Karpas-422 (cell line): ENCODE data around the gene UBE2K. TPM values are rescaled to one million over a fixed set of nuclear protein-coding genes. Genes with fewer than 3 reads are reported as not detected.
A peak's percentile ranks its signal among the peaks of the same experiment; 100 is the strongest.
"Not testable (repeated sequence)": the region's sequence is repeated elsewhere in the genome, so short reads cannot be mapped to it uniquely, and the experiment has no call there.

Source experiments
- DNase-seq: peaks from one replicate; pipeline ENCODE4 v3.0.0-alpha.2; 2015
- H2AFZ ChIP-seq: fragments of 200-600 bp; sonication (generic); 2 replicates; pipeline ENCODE4 v1.6.1; 2014; ENCODE audit warnings: antibody characterized with exemption, low read length, mixed read lengths
- H3K27ac ChIP-seq: fragments of 200-600 bp; sonication (generic); 2 replicates; pipeline ENCODE4 v1.5.1; 2014; ENCODE audit warnings: mild to moderate bottlenecking, low read length, moderate library complexity
- H3K27me3 ChIP-seq: fragments of 200-600 bp; sonication (generic); 2 replicates; pipeline ENCODE4 v1.6.1; 2014; ENCODE audit warnings: low read length, mixed read lengths
- H3K36me3 ChIP-seq: fragments of 200-600 bp; sonication (generic); 2 replicates; pipeline ENCODE4 v1.6.1; 2014; ENCODE audit warnings: low read length, mixed read lengths; ENCODE audit not compliant: insufficient read depth
- H3K4me1 ChIP-seq: fragments of 200-600 bp; sonication (generic); 2 replicates; pipeline ENCODE4 v1.6.1; 2014; ENCODE audit warnings: mild to moderate bottlenecking, low read length, mixed read lengths
- H3K4me2 ChIP-seq: fragments of 200-600 bp; sonication (generic); 2 replicates; pipeline ENCODE4 v1.6.1; 2014; ENCODE audit warnings: low read length, low read depth, mild to moderate bottlenecking; ENCODE audit not compliant: poor library complexity, severe bottlenecking
- H3K4me3 ChIP-seq: fragments of 200-600 bp; sonication (generic); 2 replicates; pipeline ENCODE4 v1.5.1; 2014; ENCODE audit warnings: mild to moderate bottlenecking, antibody characterized with exemption, low read length, mixed read lengths
- H3K79me2 ChIP-seq: fragments of 200-600 bp; sonication (generic); 2 replicates; pipeline ENCODE4 v1.6.1; 2014; ENCODE audit warnings: mild to moderate bottlenecking, low read length, mixed read lengths
- H3K9ac ChIP-seq: fragments of 200-600 bp; sonication (generic); 2 replicates; pipeline ENCODE4 v1.6.0; 2014; ENCODE audit warnings: low read length
- H3K9me2 ChIP-seq: fragments of 200-600 bp; sonication (generic), shearing (Covaris generic); replicated peaks from 2 replicates; pipeline ENCODE4 v1.6.0; 2014; ENCODE audit warnings: mild to moderate bottlenecking, low read length, moderate library complexity; ENCODE audit not compliant: insufficient read depth
- H3K9me3 ChIP-seq: fragments of 300-700, 200-600 bp; sonication (generic); 2 replicates; pipeline ENCODE4 v1.6.1; 2014; ENCODE audit warnings: low read length, mixed read lengths
- H4K20me1 ChIP-seq: fragments of 200-600 bp; sonication (generic); 2 replicates; pipeline ENCODE4 v1.6.1; 2014; ENCODE audit warnings: mild to moderate bottlenecking, antibody characterized with exemption, low read length, low read depth; ENCODE audit not compliant: insufficient read depth
- total RNA-seq: library from RNA; depleted of rRNA; stranded (reverse); fragments of >200 nt; shearing (Covaris generic); gene quantifications from 2 replicates; pipeline ENCODE4 v1.2.3, GENCODE V29; 2014; ENCODE audit warnings: low replicate concordance

The UBE2K gene
- total RNA-seq, 1 experiment from 2014 or later, result 35.8 TPM

- H3K4me1 ChIP-seq, result peaks cover 17% of the 10 kb centered on the region
- DNase-seq, result not testable (repeated sequence)
Measured at GRCh38 chr4:39670296-39670695, 27.6 kb upstream of the UBE2K start.

GRCh38 chr4:39675681-39676080 is 22.3 kb upstream of the UBE2K start:
- not testable (repeated sequence) for H3K4me3 ChIP-seq, H3K9me2 ChIP-seq, H2AFZ ChIP-seq, H3K9me3 ChIP-seq, DNase-seq, H3K9ac ChIP-seq, H3K27ac ChIP-seq, H3K36me3 ChIP-seq, H3K4me2 ChIP-seq, H3K27me3 ChIP-seq, H3K79me2 ChIP-seq, H4K20me1 ChIP-seq, H3K4me1 ChIP-seq

More at GRCh38 chr4:39670296-39670695, 27.6 kb upstream of the UBE2K start:
- not testable (repeated sequence) for H2AFZ ChIP-seq, H3K9me3 ChIP-seq, H4K20me1 ChIP-seq, H3K27me3 ChIP-seq, H3K9me2 ChIP-seq, H3K36me3 ChIP-seq, H3K9ac ChIP-seq, H3K79me2 ChIP-seq, H3K4me2 ChIP-seq, H3K27ac ChIP-seq, H3K4me3 ChIP-seq

- not testable (repeated sequence) for DNase-seq, H4K20me1 ChIP-seq, H3K4me1 ChIP-seq, H3K36me3 ChIP-seq, H3K9me2 ChIP-seq, H3K79me2 ChIP-seq, H3K9me3 ChIP-seq, H2AFZ ChIP-seq, H3K4me2 ChIP-seq, H3K4me3 ChIP-seq, H3K9ac ChIP-seq, H3K27me3 ChIP-seq, H3K27ac ChIP-seq
Measured at GRCh38 chr4:39681003-39681402, 16.9 kb upstream of the UBE2K start.

- Histone ChIP-seq H3K9me2 (no peaks in the 10 kb centered on the region), H3K79me2 (no peaks in the 10 kb centered on the region), H3K27ac (no peak overlapping the region), H2AFZ (no peak overlapping the region), H3K4me2 (no peak overlapping the region), H3K4me3 (no peak overlapping the region), H3K9ac (no peak overlapping the region), H4K20me1 (no peaks in the 10 kb centered on the region), H3K36me3 (no peaks in the 10 kb centered on the region), H3K27me3 (no peaks in the 10 kb centered on the region), H3K9me3 (no peaks in the 10 kb centered on the region), H3K4me1 (peaks cover 10% of the 10 kb centered on the region)
- no peak for DNase-seq
Measured at GRCh38 chr4:39682138-39682537, 15.8 kb upstream of the UBE2K start.

GRCh38 chr4:39685990-39686389 is 11.9 kb upstream of the UBE2K start:
- Histone ChIP-seq H3K9ac (no peak overlapping the region), H3K36me3 (no peaks in the 10 kb centered on the region), H3K79me2 (no peaks in the 10 kb centered on the region), H3K4me3 (no peak overlapping the region), H3K4me1 (peaks cover 12% of the 10 kb centered on the region), H3K27me3 (no peaks in the 10 kb centered on the region), H3K9me2 (no peaks in the 10 kb centered on the region), H2AFZ (no peak overlapping the region), H3K27ac (no peak overlapping the region), H3K9me3 (no peaks in the 10 kb centered on the region), H3K4me2 (no peak overlapping the region), H4K20me1 (no peaks in the 10 kb centered on the region)
- peak; percentile 2 for DNase-seq

GRCh38 chr4:39687014-39687413 is 10.9 kb upstream of the UBE2K start:
- Histone ChIP-seq H3K27ac (no peak overlapping the region), H3K4me3 (no peak overlapping the region), H3K36me3 (no peaks in the 10 kb centered on the region), H3K79me2 (no peaks in the 10 kb centered on the region), H3K4me2 (peak overlapping the region; percentile 15), H2AFZ (no peak overlapping the region; the same call in 1 of the 2 replicates), H3K27me3 (no peaks in the 10 kb centered on the region), H4K20me1 (no peaks in the 10 kb centered on the region), H3K4me1 (peaks cover 12% of the 10 kb centered on the region), H3K9ac (no peak overlapping the region; the same call in 1 of the 2 replicates), H3K9me2 (no peaks in the 10 kb centered on the region), H3K9me3 (no peaks in the 10 kb centered on the region)
- DNase-seq, result peak; percentile 37

- H3K9me3 ChIP-seq, result no peaks in the 10 kb centered on the region
- H3K36me3 ChIP-seq, result no peaks in the 10 kb centered on the region
- no peaks in the 10 kb centered on the region for H3K79me2 ChIP-seq
- no peaks in the 10 kb centered on the region for H3K9me2 ChIP-seq
- DNase-seq, result no peak
- peaks cover 12% of the 10 kb centered on the region for H3K4me1 ChIP-seq
- no peak overlapping the region for H3K4me3 ChIP-seq
- no peak overlapping the region for H3K9ac ChIP-seq
- H3K27me3 ChIP-seq, result no peaks in the 10 kb centered on the region
- no peaks in the 10 kb centered on the region for H4K20me1 ChIP-seq
- no peak overlapping the region for H3K4me2 ChIP-seq
- H2AFZ ChIP-seq, result no peak overlapping the region
- no peak overlapping the region for H3K27ac ChIP-seq
Measured at GRCh38 chr4:39689970-39690369, 8.0 kb upstream of the UBE2K start.

- H3K27me3 ChIP-seq, result no peaks in the 10 kb centered on the region
- peaks cover 55% of the 10 kb centered on the region for H3K79me2 ChIP-seq
- peak overlapping the region; percentile 96 for H3K4me2 ChIP-seq
- H2AFZ ChIP-seq, result peak overlapping the region; percentile 77; the same call in 1 of the 2 replicates
- peaks cover 29% of the 10 kb centered on the region for H3K4me1 ChIP-seq
- peak overlapping the region; percentile 89 for H3K9ac ChIP-seq
- no peaks in the 10 kb centered on the region for H3K9me3 ChIP-seq
- peaks cover 11% of the 10 kb centered on the region for H3K36me3 ChIP-seq
- H4K20me1 ChIP-seq, result peaks cover 28% of the 10 kb centered on the region; the same call in 1 of the 2 replicates
- no peak for DNase-seq
- peak overlapping the region; percentile 88 for H3K4me3 ChIP-seq
- peak overlapping the region; percentile 38 for H3K27ac ChIP-seq
- H3K9me2 ChIP-seq, result no peaks in the 10 kb centered on the region
Measured at GRCh38 chr4:39698424-39699009, 581 bp downstream of the UBE2K start.
